HG02763 (cell line): ENCODE measurements around the gene BIRC6.
"Not testable (repeated sequence)": the region's sequence is repeated elsewhere in the genome, so short reads cannot be mapped to it uniquely, and the experiment has no call there.

Experiments used
- ATAC-seq: cut with Tn5 transposase; IDR thresholded peaks from one replicate; pipeline ENCODE4 v1.9.1; 2021; ENCODE audit warnings: mild to moderate bottlenecking, moderate library complexity; ENCODE audit not compliant: unreplicated experiment

BIRC6 gene

DNA sequence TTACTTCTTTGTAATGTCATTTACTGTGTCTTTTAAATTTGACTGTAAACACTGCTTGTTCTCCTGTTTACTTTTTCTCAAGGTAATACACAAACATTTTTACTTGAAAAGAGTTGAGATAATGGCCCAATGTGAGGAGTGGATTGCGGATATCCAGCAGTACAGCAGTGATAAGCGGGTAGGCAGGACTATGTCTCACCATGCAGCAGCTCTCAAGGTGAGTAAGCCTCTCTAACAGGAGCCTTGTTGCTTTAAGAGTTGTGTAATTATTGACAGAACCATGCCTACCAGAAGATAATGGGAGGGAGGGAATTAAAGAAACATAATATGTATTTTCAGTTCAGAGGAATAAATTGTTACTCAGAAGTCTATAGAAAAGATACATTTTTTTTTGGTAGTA lies 254.5 kb downstream of the BIRC6 start:
- no peak for ATAC-seq

DNA sequence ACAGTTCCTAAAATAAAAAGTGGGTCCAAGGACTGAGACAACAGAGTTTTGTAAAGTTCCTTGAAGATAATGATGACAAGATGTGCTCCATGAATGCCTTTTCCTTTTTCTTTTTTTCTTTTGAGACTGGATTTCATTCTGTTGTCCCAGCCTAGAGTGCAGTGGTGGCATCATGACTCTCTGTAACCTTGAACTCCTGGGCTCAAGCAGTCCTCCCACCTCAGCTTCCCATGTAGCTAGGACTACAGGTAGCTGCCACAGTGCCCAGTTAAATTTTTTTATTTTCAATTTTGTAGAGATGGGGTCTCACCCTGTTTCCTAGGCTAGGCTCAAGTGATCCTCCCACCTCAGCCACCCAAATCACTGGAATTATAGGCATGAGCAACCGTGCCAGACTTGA lies 254.9 kb downstream of the BIRC6 start:
- ATAC-seq = no peak

DNA sequence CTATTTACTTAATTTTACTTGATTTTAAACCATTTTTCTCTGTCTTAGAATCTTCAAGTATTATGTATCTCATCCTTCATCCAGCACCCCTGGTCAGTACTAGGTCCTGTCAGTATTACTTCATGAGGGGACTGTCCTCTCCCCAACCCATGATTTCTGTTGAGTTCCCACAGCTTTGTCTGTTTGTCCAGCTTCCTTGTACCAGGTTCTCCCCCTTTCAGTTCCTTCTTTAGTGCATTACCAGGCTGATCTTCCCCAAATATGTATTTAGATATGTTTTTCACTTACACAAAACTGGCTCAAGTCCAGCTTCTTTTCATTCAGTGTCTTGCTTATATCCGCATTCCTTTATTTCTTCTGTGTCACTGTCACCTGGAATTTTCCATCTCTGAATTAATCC lies 257.3 kb downstream of the BIRC6 start:
- no peak for ATAC-seq

DNA sequence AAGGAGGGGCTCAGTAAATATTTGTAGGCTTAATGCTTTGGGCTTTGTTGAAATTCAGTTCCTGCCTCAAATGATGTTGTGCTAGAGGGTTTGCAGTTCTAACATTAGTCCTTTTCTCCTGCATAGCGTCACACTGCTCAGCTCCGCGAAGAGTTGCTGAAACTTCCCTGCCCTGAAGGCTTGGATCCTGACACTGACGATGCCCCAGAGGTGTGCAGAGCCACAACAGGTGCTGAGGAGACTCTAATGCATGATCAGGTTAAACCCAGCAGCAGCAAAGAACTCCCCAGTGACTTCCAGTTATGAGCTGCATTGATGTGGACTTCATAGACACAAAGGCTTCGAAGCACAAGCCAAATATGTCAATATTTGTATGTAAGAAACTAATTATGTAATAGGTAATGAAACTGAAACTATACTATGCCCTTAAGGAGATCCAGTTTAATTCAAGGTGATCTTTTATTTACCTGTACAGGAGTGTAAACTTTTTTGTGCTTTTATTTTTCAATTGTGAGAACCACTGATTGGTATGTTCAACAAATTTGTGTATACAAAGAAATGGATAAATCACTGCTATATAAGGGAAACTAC lies 260.9 kb downstream of the BIRC6 start:
- no peak for ATAC-seq

DNA sequence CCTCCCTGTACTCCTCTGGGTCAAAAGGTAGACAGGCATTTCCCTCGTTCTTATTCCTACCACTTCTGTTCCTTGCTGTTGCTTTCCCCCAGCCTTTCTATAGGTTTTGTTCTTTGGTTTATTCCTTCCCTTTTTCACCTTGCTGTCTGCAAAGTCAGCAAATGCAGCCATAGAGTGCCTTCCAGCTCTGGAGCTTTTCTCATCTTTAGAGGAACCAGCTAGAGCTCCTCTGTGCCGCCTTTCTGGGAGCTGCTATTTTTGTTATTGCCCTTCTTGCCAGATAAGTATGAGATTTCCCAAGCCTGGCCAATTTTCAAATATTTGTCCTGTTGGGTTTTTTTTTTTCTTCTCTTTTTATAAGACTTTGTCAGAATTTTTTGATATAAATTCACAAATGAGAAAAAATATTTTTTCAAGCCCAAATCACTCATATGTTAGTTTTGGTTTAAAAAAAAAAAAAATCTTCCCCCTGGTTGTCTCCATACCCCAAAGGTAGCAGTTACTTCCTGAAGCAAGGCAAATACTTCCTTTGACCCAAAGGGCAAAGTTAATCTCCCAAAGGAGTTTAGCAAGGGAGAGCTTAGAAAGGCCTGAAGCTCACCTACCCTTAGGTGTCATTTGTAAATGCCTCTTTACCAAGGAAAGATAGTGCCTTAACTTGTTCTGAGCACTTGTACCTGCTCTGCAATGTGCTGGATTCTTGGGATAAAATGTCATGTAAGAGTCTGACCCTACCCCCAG lies 265.9 kb downstream of the BIRC6 start:
- no peak for ATAC-seq

DNA sequence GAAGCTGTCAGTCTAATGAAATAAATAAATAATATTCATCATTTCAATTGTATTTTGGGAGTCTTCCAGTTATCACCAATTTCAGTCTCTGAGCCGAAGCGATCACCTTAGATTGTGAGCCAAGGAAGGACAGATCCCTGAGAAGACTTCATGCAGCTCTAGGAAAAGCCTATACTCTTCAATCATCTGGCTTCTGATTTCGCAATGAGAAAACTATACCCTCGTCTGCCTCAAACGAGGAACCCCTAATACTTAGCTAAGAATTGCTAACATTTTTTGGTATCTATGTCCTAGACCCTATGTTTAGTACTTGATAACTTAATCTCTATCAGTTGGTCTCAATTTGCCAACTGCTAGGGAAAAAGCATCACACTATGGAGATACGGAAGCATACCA lies 266.5 kb downstream of the BIRC6 start:
- ATAC-seq = no peak

DNA sequence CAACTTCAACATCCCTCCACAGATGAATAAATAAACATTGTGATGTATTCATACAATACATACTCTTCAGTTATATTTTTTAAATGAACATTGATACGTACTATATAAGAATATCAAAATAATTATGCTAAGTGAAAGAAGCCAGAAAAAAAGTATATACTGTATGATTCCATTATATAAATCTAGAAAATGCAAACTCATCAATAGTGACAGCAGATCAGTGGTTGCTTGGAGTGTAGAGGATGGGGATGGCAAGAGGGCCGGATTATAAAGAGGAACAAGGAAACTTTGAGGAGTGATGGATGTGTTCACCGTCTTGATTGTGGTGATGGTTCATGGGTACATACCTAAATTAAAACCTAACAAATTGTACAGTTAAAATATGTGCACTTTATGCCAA lies 268.0 kb downstream of the BIRC6 start:
- ATAC-seq = no peak

DNA sequence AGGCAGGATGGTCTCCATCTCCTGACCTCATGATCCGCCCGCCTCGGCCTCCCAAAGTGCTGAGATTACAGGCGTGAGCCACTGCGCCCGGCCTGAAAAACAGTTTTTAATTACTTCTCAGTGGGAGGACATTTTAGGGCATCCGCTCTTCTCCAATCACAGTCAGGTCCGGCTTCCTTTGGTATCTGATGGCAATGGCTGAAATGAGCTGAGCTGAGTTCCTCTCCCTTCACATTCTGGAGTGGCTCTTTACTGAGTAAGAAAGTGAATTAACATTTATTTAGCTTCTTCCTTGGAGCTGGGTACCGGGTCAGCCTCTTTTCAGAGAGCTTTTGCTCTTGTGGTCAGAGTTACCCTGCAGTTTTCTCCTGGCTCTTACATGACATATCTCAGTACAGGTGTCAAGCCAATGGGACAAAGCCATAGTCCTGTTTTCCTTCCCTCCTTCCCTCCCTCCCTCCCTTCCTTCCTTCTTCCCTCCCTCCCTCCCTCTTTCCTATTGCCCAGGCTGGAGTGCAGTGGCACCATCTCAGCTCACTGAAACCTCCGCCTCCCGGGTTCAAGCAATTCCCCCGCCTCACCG lies 269.9 kb downstream of the BIRC6 start:
- ATAC-seq = no peak

DNA sequence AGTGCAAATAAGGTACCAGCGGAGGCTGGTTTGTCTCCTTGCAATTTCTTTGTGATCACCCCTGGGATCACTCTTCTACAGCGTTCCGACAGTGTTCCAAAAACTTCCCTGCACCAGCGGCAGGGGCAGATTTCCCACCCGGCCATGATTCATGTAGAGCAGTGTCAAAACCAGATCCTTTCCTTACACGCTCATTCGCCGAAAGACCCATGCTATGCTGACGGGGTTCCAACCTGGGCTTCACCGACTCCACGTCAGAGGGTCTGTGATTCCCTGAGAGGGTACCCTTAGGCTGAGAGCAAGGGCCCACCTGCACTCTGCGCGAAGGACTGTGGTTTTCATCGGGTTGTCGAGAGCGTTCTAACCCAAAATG lies 270.6 kb downstream of the BIRC6 start:
- peak; percentile 26 for ATAC-seq

DNA sequence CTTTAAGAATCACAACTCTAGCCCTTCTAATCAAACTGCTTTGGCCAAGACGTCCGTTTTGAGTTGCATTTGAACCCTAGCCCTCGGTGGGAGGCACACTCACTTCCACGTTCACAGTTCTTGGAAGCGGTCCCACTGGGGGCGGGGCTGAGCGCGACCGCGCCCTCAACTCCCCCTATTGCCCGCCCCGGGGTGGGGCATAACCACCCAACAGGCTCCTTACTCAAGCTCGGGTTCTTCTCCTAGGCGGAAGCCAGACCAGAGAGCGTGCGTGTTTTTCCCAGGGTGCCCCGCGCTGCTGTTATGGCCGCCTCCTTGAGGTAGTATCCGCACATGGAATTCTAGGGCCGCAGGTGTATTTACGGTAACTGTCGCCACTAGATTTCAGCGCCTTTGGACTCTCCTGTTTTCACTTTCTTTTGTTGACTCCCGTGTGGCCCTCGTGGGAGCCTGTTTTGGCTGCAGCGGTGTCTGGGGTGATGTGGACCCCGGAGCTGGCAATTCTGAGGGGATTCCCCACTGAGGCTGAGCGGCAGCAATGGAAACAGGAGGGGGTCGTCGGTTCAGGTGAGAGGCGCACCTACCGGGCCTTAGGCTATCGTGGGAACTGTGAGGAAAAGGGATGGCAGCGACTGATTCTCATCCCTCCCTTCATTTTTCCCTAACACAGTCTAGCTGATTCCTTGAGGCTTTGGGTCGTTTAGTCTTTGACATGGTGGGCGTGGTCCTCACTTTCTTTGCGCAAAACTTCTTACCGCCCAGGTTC lies 271.2 kb downstream of the BIRC6 start, which contains the start of gene TTC27:
Gene TTC27, plus strand, starts transcription at position 237 of the 766 bp plus-strand sequence. Its CDS starts 243 bp downstream, at position 480.
- ATAC-seq = peak; percentile 100

DNA sequence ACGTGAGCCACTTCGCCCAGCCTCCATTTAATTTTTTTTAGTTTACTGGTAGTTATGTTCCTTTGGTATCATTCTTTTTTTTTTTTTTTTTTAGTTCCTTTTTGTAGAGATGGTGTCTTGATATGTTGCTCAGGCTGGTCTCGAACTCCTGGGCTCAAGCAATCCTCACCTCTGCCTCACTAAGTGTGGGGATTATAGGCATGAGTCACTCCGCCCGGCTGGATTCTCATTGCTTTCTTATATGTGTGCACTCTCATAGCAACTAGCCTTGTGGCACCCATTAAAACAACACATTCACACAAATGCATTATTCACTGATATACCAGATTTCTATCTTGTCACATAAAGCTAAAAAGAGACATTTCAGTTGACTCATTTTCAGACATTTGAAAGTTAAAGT lies 275.3 kb downstream of the BIRC6 start:
- ATAC-seq = no peak

DNA sequence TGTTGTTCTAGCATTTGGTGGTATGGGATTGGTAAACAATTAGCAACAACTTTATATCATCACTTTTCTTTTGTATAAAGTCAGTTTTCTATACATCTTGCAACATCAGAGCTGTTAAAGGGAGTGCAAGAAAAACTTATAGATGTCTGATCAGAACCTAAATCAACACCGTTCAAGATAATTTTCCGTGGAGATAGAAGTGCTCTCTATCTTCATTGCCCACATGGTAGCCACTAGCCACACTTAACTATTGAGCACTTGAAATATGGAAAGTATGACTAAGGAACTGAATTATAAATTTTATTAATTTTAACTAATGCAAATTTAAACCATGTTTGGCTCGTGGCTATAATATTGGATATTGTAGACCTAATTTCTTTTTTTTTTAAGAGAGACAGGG lies 276.2 kb downstream of the BIRC6 start:
- ATAC-seq = no peak

DNA sequence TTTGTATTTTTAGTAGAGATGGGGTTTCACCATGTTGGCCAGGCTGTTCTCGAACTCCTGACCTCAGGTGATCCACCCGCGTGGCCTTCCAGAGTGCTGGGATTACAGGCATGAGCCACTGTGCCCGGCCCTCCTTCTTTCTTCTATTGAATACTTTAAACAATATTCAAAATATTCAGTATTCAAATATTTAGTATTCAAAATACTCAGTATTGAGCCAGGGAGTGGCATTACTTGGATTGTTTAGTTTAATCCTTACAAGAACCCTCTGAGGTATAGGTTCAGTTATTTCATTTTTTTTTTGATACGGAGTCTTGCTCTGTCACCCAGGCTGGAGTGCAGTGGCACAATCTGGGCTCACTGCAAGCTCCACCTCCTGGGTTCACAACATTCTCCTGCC lies 281.7 kb downstream of the BIRC6 start:
- not testable (repeated sequence) for ATAC-seq

DNA sequence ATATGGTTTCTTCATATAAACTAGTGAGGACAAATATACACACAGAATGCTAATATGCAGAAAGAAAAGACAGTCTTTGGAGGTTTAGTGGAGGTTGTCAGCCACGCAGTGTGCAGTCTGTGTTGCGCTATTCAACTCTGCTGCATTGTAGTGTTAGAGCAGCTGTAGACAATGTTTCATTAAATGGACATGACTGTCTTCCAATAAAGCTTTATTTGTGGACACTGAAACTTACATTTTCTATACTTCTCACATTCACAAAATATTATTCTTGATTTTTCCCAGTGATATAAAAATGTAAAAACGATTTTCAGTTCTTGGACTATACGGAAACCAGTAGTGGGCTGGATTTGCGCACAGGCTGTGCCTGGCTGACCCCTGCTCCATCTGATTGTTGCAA lies 284.4 kb downstream of the BIRC6 start:
- no peak for ATAC-seq

DNA sequence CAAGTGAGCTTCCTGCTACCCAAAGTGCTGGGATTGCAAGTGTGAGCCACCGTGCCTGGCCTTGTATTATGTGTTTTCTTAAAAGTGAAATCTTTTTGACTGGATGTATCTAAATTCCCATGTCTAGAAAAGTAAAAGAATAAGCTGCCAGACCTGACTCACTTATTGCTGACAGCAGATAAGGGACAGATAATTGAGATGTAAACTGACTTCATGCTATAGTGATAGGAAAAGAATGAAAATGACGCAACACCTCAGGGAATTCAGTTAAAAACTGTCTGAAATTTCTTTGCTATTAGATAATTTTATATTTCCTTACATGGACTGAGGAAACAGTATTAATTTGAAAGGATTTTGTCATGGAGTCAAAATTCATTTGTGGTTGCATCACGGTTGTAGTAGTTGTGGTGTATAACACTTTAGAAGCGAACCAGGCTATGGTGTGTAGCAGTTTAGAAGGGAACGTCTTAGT lies 290.4 kb downstream of the BIRC6 start:
- no peak for ATAC-seq

DNA sequence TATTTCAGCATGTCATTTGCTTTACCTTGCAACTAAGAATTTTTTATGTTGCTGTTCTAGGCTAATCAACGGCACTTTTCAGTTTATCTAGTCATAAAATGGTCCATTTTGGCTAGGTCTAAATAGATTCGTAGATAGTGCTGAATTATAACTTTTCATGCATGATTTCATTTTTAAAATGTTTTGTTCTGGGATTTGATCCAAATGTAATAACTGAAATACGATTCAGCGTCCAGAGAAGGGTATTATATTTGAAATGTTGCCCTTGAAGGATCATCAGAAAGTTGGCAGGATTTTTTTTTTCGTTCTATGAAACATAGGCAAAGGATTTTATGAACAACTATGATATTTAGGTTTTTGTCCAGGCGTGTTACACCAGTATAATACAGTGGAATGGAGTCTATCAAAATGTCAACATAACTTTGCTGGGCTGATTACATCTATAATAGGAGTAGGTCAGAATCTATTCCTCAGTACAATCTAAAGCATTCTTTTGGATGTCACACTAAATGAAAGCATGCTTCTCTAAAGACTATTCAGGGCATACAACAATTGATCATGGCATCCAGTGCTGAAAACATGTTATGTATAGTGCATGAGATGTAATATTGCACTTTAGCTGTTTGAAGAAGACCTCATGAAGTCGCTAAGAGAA lies 295.9 kb downstream of the BIRC6 start:
- no peak for ATAC-seq

DNA sequence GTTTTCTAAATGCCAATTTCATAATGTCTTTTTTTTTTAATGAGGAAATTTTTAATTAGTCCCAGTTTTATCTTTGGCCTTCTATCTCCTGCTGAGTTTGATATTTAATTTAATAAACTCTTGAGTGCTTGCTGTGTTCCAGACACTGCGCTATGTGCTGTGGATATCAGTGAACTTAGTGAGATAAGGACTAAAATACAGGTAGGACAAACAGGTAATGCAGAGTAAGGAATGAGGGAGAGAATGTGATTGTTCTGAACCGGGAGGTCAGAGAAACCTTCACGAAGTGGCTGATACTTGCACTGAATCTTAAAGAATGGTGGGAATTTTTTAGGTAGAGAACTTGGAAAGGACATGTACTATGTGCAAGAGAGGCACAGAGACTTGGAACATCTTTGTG lies 299.2 kb downstream of the BIRC6 start:
- no peak for ATAC-seq

DNA sequence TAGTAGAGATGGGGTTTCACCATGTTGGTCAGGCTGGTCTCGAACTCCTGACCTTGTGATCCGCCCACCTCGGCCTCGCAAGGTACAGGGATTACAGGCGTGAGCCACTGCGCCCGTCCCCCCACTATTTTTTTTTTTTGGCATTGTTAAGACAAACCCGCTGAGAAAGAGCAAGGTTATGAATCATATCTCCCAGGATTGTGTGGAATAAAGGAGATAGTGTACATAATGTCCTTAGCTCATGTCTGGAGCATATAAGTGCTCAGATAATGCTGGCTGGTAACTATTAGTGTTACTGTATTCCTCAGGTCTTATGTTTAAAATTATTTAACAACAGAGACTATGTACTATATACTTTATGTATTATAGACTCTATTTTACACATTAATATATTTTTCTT lies 307.0 kb downstream of the BIRC6 start:
- ATAC-seq = no peak

DNA sequence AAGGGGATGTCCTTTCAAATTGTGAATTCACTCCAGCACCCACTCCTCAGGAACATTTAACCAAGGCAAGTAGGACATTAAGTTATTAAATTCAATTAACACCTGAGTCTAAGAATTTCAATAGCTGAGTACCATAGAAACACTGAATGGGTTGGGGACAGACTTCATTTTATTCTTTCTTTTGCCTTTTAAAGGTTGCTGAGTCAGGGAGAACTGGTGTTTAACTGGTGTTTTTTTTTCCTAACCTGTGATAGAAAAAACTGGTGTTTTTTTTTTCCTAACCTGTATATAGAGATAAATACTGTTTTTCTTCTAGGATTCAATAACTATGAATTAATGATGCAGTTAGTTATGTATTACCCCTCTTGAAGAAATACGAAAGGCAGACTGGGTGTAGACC lies 309.9 kb downstream of the BIRC6 start:
- ATAC-seq = no peak

DNA sequence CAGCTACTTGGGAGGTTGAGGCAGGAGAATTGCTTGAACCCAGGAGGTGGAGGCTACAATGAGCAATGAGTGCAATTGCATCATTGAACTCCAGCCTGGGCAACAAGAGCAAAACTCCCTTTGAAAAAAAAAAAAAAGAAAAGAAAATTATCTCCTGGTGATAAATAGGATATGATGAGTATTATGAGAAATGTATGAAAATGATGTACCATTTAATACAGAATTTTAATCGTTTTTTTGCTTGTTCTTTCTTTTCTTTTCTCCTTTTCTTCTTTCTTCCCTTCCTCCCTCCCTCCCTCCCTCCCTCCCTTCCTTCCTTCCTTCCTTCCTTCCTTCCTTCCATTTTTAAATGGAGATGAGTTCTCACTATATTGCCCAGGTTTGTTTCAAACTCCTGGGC lies 311.4 kb downstream of the BIRC6 start:
- no peak for ATAC-seq
